GM19468 (cell line): ENCODE measurements around the gene TEAD2.

Experiments used
- ATAC-seq: cut with Tn5 transposase; IDR thresholded peaks from one replicate; pipeline ENCODE4 v1.9.1; 2021; ENCODE audit warnings: mild to moderate bottlenecking, moderate library complexity, moderate number of reproducible peaks; ENCODE audit not compliant: unreplicated experiment; ENCODE audit errors: extremely low read depth

TEAD2 gene

DNA sequence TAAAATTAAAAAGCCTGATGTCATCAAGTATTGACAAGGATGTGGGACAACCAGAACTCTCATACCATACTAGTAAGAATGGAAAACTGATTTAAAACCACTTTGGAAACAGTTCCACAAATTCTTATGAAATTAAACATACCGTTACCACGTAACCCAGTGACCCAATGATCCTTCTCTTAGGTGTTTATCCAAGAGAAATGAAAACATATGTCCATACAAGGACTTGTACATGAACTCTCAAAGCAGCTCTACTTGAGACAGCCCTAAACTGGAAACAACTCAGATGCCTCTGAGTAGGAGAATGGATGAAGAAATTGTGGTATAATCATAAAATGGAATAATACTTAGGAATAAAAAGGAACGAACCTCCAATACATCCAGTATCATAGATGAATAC, 64.8 kb downstream of the TEAD2 start:
- ATAC-seq: no peak

DNA sequence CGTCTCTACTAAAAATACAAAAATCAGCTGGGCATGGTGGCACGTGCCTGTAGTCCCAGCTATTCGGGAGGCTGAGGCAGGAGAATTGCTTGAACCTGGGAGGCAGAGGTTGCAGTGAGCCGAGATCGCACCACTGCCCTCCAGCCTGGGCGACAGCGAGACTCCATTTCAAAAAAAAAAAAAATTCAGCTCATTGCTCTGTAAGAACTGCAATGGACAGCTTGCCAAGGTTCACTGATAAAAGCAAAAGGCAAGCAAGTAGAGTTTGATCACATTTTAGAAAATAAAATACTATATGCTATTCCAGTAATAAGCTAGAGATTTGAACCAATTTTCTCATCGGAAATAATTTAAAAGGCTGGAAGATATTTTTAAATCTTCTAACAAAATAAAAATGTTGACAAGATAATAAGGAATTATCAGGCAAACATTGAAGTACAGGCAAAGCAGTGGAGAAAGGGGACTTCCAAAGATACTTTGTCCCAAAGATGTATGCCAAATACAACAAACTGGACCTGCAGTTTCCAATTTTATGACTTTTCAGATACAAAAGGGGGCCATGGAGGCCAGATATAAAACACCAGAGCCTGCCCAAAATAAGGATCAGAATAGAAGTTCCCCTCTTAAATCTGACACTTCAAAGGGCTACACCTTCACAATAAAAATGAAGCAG, 66.9 kb downstream of the TEAD2 start:
- no peak for ATAC-seq

DNA sequence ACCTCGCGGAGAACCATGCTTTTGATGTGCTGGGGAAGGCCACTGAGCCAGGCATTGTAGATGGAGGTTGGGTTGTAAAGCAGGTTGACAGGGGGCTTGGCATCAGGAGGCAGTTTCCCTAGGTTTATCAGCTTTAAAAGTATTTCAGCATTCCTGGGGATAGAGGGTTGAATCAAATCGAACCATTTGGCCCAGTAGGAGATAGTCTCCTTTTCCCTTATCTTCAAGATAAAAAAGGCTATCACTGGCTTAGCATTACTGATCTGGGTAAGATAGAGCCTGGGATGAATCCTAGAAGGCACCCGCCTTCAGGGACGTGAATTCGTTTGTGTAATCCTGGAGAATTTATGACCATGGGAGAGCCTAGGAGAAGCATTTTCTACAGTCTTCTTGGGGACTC, 67.8 kb downstream of the TEAD2 start:
- no peak for ATAC-seq
